ENCODE results near the gene DIPK1B.

Gene DIPK1B

DNA sequence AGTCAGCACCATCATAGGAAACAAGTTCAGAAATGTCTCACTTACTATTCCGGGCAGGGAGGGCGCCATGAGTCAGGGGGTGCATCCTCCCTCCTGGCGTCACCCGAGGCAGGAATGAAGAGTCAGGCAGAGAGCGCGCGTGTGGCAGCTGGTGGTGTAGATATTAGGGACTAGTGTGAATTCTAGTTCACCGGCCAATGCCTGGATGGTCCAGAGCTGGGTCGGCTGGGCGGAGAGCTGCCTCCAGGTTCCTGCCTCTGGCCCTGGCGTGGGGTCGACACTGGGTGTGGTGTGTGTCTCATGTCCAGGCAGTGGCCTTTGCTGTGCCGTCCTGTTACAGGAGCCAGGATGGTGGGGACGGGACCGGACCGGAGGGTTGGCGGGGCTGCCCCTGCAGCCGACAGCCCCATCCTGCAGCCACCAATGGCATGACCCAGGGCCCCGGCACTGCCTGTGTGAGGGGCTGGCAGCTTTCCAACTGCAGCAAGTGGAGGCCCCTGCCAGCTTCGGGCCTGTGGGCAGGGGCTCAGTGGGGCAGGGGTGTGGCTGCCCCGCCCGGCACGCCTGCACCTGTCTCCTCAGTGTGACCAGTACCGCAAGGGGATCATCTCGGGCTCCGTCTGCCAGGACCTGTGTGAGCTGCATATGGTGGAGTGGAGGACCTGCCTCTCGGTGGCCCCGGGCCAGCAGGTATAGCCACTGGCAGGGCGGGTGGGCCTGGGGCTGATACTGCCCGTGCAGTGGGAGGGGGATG is 9.1 kb downstream of the DIPK1B start:
- DNase-seq, result no peak

DNA sequence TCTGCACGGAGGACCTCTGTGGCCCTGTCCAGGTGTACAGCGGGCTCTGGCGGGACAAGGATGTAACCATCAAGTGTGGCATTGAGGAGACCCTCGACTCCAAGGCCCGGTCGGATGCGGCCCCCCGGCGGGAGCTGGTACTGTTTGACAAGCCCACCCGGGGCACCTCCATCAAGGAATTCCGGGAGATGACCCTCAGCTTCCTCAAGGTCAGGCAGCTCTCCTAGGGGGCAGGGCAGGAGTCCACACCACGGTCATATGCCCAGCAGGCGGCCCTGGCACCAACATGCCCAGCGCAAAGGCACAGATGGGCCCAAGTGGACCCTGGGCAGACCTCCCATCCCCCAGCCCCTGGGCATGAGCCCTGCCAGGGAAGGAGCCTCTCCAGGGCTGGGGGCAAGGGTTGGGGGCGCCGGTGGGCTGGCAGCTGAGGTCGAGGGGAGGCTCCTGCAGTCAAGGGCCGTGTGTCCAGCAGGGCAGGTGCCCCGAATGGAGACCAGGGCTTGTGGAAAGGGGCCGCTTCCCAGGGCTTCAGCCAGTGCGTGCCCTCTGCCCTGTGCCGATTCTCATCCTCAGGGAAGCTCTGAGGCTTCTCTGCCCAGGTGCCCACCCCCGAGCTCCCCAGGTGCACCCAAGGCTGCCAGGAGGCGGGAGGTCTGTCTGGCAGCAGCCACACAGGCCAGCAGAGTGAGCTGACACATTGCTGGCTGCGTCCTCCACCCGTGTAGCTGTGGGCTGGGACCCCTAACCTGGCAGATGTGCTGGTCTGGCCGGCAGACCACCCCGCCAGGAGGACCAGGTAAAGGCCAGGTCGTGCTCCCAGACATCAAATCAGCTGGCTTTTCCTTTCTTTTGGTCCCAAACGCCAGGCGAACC is 10.0 kb downstream of the DIPK1B start:
- DNase-seq, result no peak

GRCh38 chr9:136722969-136723356 is 10.6 kb downstream of the DIPK1B start:
- DNase-seq, result no peak

DNA sequence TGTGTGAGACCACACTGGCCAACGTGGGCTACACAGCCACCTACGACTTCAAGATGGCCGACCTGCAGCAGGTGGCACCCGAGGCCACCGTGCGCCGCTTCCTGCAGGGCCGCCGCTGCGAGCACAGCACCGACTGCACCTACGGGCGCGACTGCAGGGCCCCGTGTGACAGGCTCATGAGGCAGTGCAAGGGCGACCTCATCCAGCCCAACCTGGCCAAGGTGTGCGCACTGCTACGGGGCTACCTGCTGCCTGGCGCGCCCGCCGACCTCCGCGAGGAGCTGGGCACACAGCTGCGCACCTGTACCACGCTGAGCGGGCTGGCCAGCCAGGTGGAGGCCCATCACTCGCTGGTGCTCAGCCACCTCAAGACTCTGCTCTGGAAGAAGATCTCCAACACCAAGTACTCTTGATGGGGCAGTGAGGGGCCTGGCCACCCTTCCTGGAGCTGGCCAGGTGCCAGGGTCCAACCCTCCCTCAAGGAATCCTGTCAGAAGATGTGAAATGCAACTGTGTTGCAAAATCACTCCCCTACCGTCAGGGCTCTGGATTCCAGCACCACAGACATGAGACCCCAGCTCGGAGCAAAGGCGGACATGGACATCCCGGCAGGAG is 11.1 kb downstream of the DIPK1B start:
- no peak for DNase-seq

- no peak for DNase-seq
Observed at GRCh38 chr9:136723989-136724388, 11.6 kb downstream of the DIPK1B start.

- no peak for DNase-seq
Observed at GRCh38 chr9:136724772-136725171, 12.4 kb downstream of the DIPK1B start.

DNA sequence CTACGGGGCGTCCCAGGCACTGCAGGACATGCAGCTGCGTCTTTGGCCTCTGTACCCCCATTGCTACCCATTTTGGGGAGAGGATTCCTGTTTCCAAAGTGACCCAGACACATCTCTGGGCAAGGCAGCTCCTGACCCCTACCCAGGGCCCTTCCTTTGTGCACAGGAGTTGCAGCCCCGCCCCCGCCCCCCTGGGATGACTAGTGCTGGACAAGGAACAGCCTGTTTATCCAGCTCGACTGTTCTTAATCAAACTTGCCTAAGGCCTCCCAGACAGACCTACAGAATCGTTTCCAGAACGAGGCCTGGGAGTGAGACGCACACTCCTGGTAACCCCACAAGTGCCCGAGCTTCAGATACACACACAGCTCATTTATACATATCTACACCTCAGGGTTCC is 13.2 kb downstream of the DIPK1B start:
- no peak for DNase-seq

DNA sequence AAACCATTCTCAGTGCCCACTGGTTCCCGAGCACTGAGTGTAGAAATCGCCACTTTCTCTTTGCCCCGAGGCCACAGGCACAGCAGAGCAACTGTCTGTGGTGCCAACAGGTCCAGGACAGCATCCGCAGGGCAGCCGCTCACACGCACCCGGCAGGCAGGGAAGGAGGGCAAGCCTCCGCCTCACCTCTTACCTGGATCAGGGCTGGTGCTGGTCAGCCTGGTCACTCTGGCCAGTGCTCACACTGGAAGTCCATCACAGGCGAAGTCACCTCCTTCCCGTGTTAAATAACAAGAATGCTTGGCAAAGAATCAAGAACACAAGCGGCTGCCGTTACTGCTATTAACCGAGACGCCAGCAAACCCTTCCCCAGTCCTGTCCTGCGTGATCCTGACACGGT is 13.7 kb downstream of the DIPK1B start:
- DNase-seq, result no peak

DNA sequence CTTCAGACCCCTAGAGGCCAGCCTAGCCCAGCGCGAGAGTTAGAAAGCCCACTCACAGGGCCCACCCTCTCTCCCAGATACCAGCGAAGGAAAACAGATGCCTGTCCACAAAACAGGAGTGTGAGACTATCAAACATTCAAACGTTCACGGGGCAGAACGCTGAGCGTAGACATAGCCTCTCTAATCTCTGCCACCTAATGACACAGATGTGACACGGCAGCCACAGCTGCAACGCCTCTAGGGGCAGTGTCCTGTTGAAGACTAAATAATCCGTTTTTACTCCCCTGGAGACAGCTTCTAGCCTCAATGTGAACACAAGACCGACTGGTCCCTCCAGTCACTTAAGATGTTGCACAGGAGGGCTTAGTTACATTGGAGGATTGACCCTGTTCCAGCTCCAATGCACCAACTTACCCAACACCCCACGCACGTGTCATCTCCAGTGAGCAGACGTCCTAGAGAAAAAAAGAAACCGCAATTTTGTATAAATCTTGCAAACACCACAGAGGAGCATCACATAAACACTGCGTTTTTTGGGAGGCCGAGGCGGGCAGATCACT is 14.3 kb downstream of the DIPK1B start:
- DNase-seq, result no peak

GRCh38 chr9:136728080-136728547 is 15.7 kb downstream of the DIPK1B start:
- DNase-seq, result no peak

DNA sequence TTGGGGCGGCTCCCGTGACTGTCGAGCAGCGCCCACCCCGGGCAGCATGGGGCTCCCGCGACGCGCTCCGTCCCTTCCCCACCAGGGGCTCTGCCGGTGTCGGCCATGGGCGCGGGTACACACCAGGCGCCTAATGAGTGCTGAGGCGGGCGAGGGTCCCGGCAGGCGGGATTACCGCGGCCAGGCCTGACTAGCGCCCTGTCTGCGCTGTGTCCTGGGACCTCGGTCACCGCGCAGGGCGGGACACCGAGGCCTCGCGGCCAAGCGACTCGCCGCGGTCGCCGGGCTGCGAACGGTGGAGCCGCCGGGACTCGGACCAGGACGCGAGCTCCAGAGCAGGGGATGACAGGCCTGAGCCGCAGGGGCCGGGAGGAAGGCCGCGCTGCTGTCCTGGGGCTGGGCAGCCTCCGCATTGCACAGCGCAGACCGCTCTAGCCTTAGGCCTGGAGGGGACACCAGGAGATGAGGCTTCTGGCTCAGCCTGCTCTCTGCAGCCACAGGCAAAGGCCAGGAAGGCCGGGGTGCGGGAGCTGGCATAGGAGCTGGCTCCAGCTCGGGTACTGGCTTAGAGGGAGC is 16.3 kb downstream of the DIPK1B start:
- DNase-seq, result no peak

DNA sequence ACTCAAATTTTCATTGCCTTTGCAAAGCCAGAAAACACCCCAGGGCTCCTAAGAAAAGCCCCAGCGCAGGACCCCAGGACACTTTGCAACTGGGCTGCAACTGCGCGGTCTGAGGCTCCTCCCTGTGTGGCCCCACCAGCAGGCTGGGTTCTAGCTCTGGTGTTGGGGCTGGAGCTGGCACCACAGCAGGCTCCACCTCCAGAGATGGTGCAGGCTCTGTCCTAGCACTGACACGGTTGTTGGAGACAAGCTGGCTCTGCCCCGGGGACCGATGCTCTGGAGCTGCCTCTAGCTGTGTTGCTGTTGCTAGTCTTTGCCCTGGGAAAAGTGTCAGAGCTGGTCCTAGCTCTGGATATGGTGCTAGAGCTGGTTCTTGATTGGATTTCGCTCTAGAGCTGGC is 16.8 kb downstream of the DIPK1B start:
- DNase-seq, result no peak

- DNase-seq, result no peak
Observed at GRCh38 chr9:136729926-136730325, 17.6 kb downstream of the DIPK1B start.

DNA sequence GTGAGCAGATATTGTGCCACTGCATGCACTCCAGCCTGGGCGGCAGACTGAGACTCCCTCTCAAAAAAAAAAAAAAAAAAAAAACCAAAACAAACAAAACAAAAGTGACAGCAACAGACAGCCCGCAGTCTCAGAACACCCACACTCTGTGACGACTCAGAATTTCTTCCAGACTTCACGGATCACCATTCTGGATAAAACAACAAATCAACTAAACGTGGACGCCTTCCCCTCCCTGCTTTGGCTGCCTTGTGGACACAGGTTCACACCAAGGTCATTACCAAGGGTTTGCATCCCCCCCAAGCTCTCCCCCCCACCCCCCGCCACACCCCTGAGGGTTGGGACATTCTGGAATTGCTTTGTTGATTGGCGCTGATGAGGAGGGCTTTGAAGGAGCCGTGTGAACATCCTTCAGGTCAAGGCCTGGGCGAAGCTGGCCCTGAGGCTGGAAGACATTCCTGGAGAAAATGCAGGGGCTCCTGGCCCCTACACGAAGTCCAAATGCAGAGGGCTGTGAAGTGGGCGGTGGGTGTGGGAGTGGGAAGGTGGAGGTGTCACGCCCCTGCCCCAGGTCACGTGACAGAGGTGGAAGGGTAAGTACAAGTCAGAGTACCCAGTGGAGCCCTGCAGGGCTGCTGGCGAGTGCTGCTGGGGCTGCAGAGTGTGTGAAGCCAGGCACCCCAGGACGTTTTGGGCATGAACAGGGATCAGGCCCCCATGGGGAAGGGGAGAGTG is 20.2 kb downstream of the DIPK1B start:
- DNase-seq, result no peak

- no peak for DNase-seq
Observed at GRCh38 chr9:136733611-136734010, 21.2 kb downstream of the DIPK1B start.

DNA sequence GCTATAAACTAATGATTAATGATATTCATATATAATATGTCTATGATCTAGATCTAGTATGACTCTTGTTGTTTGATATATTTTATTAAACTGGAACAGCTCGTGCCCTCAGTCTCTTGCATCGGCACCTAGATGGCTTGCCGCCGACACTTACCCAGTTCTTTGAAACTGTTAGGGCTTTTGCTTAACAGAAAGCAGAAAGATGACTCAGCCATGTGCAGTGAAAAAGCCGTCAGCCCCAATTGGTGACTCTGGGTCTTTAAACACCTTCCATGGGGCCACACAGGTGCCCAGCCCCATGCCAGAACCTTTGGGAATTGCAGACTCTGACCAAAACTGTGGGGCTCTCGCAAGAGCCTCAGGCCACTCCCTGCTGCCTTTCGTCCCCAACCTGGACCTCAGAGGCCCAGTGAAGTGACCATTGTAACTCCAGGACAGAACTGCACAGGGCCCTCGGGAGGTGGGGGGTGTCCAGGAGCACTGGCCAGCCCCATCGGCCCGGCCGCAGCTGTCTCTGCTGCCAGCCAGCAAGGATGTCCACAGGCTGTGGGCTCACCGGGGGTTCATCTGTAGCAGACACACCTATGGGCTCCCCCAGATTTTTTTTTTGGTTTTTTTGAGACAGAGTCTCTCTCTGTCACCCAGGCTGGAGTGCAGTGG is 22.6 kb downstream of the DIPK1B start:
- no peak for DNase-seq

DNA sequence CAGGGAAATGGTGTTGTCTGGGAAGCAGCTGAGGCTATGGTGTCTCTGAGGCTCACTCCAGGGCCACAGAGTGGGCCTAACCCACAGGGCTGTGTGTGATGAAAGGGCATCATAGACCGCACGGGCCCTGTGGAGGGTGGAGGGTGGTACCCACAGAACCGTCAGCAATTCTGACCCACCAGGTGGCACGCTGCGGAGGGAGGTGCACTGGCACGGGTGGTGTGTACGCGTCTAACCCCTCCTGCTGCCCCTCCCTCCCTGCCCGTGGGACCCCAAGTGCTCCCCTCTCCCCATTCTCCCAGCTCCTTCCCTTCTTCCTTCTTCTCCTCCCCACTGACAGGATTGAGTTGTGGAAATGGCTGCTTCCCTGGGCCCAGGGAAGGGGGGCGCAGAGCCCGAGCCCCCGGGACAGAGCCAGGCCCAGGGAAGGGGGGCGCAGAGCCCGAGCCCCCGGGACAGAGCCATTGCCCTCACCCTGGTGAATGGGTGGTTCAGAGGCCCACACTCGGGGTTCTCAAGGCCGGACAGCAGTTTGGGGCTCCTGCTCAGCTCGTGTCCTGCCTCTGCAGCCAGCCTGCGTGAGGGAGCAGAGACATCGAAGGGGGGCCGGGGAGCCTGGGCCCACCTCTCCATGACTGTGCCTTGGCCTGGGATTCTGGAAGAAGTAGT is 23.6 kb downstream of the DIPK1B start:
- DNase-seq, result no peak

DNA sequence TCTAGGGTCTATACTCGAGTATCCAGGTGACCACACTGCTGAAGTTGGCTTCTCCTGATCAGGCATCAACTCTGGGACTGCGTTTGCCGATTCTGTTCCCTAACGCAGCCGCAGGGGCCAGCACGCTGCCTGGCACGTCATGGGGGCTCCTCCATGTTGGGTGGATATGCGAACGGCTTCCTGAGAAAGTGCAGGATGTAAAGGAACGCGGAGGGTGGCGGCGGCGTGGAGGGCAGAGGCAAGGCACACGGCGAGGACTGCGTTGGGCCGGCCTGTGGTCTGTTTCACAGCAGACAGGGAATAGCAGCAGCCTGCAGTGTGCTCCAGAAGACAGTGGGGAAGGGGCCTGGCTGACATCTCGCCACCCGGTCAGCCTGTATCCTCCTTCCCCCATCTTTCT is 26.6 kb downstream of the DIPK1B start:
- DNase-seq, result no peak

- no peak for DNase-seq
Observed at GRCh38 chr9:136739509-136739908, 27.1 kb downstream of the DIPK1B start.

DNA sequence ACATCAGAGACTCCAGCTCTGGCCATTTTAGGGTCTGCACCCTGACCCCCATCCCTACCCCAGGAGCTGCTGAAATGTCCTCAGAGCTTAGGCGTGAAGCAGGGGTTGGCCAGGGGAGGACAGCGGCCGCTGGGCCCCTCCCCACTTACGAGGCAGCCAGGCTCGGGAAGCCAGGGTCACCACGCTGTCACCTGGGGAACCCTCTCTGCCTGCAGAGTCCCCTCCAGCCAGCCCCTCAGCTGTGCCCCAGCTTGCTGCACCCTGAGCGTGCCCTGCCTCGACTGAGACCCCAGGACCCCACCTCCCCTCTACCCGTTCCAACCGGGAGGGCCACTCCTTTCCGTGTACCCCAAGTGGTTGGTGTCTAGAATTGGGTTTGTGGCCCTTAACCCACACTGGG is 27.7 kb downstream of the DIPK1B start:
- DNase-seq, result no peak

DNA sequence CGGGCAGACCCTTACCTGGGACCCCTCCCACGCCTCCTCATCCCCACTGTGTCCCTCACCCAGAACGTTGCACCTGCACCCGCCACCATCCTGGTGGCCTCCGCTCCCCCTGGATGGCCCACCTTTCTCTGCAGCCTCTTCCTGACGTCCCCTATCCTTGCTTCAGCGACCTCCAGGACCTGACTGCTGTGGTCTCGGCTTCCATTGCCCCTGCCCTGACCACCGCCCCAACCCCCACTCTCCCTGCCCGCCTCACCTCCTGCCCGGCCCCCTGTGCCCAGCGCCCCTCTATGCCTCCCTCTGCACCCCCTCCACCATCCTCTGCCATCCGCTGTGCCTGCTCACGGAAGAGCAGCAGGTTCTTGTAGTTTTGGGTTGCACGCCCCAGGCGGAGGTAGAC is 28.1 kb downstream of the DIPK1B start:
- no peak for DNase-seq

Data from cortex of kidney (tissue), 1 donor.